H9 (cell line): ENCODE data around the gene MAP1B. TPM values are rescaled to one million over a fixed set of nuclear protein-coding genes. Genes with fewer than 3 reads are reported as not detected.

Source experiments
- DNase-seq: peaks from one replicate; pipeline ENCODE4 v3.0.0-alpha.2; 2017
- H2AFZ ChIP-seq: one replicate; pipeline ENCODE4 v1.6.1; 2013; ENCODE audit warnings: mild to moderate bottlenecking, low read length, control low read depth, moderate library complexity
- H2AK5ac ChIP-seq: 2 replicates; pipeline ENCODE4 v1.6.1; 2013; ENCODE audit warnings: low read length, control low read depth, mixed read lengths; ENCODE audit not compliant: insufficient read length
- H2BK120ac ChIP-seq: one replicate; pipeline ENCODE4 v1.6.1; 2013; ENCODE audit warnings: low read depth, mild to moderate bottlenecking, low read length, control low read depth, inconsistent platforms; ENCODE audit not compliant: poor library complexity, severe bottlenecking
- H2BK12ac ChIP-seq: 2 replicates; pipeline ENCODE4 v1.6.1; 2013; ENCODE audit warnings: low read length, control low read depth, mixed read lengths, low read depth; ENCODE audit not compliant: insufficient read length
- H2BK15ac ChIP-seq: 2 replicates; pipeline ENCODE4 v1.6.1; 2013; ENCODE audit warnings: low read depth, low read length, control low read depth
- H2BK20ac ChIP-seq: one replicate; pipeline ENCODE4 v1.6.1; 2013; ENCODE audit warnings: low read depth, mild to moderate bottlenecking, low read length, control low read depth, inconsistent platforms; ENCODE audit not compliant: poor library complexity, severe bottlenecking
- H2BK5ac ChIP-seq: 2 replicates; pipeline ENCODE4 v1.6.1; 2013; ENCODE audit warnings: low read length, control low read depth, mixed read lengths; ENCODE audit not compliant: insufficient read length
- H3K14ac ChIP-seq: 2 replicates; pipeline ENCODE4 v1.6.1; 2013; ENCODE audit warnings: low read length, control low read depth; ENCODE audit not compliant: insufficient read depth
- H3K18ac ChIP-seq: 2 replicates; pipeline ENCODE4 v1.6.1; 2013; ENCODE audit warnings: low read depth, mild to moderate bottlenecking, mixed read lengths, low read length, control low read depth; ENCODE audit not compliant: insufficient read length
- H3K23ac ChIP-seq: 2 replicates; pipeline ENCODE4 v1.6.1; 2013; ENCODE audit warnings: low read length, control low read depth, mixed read lengths, low read depth; ENCODE audit not compliant: insufficient read length
- H3K23me2 ChIP-seq: 2 replicates; pipeline ENCODE4 v1.6.1; 2013; ENCODE audit warnings: low read depth, mild to moderate bottlenecking, mixed read lengths, low read length, control low read depth; ENCODE audit not compliant: insufficient read length, poor library complexity, severe bottlenecking
- H3K27ac ChIP-seq: 2 replicates; pipeline ENCODE4 v1.5.1; 2013; ENCODE audit warnings: low read length, control low read depth, mixed read lengths, low read depth; ENCODE audit not compliant: insufficient read length
- H3K27me3 ChIP-seq: 2 replicates; pipeline ENCODE4 v1.6.1; 2013; ENCODE audit warnings: low read length, control low read depth, inconsistent platforms; ENCODE audit not compliant: insufficient read depth
- H3K4ac ChIP-seq: 2 replicates; pipeline ENCODE4 v1.6.1; 2013; ENCODE audit warnings: low read depth, mild to moderate bottlenecking, control low read depth, inconsistent platforms, low read length, moderate library complexity
- H3K4me1 ChIP-seq: 2 replicates; pipeline ENCODE4 v1.6.1; 2013; ENCODE audit warnings: low read length, control low read depth, inconsistent platforms; ENCODE audit not compliant: insufficient read depth
- H3K4me2 ChIP-seq: 2 replicates; pipeline ENCODE4 v1.6.1; 2013; ENCODE audit warnings: low read length, control low read depth, mixed read lengths; ENCODE audit not compliant: insufficient read length, insufficient read depth
- H3K56ac ChIP-seq: 2 replicates; pipeline ENCODE4 v1.6.1; 2013; ENCODE audit warnings: low read depth, mild to moderate bottlenecking, mixed read lengths, low read length, control low read depth; ENCODE audit not compliant: insufficient read length
- H3K79me1 ChIP-seq: 2 replicates; pipeline ENCODE4 v1.6.1; 2013; ENCODE audit warnings: low read depth, mild to moderate bottlenecking, moderate library complexity, low read length, control low read depth, inconsistent platforms; ENCODE audit not compliant: insufficient read depth, poor library complexity, severe bottlenecking
- H3K79me2 ChIP-seq: 2 replicates; pipeline ENCODE4 v1.6.1; 2013; ENCODE audit warnings: low read length, control low read depth, inconsistent platforms; ENCODE audit not compliant: insufficient read depth
- H3K9ac ChIP-seq: 2 replicates; pipeline ENCODE4 v1.6.1; 2013; ENCODE audit warnings: low read length, control low read depth, mixed read lengths; ENCODE audit not compliant: insufficient read length; ENCODE audit errors: extremely low read depth
- H3K9me3 ChIP-seq: one replicate; pipeline ENCODE4 v1.6.1; 2013; ENCODE audit warnings: low read depth, low read length, inconsistent platforms; ENCODE audit not compliant: control insufficient read depth
- H3T11ph ChIP-seq: one replicate; pipeline ENCODE4 v1.6.1; 2013; ENCODE audit warnings: mild to moderate bottlenecking, low read length, control low read depth, inconsistent platforms
- H4K20me1 ChIP-seq: one replicate; pipeline ENCODE4 v1.6.1; 2013; ENCODE audit not compliant: control insufficient read depth, insufficient read length, insufficient read depth
- H4K5ac ChIP-seq: 2 replicates; pipeline ENCODE4 v1.6.1; 2013; ENCODE audit warnings: low read depth, mild to moderate bottlenecking, mixed read lengths, low read length, control low read depth; ENCODE audit not compliant: insufficient read length
- H4K8ac ChIP-seq: replicated peaks from 2 replicates; pipeline ENCODE4 v1.6.1; 2013; ENCODE audit warnings: low read length, control low read depth, mixed read lengths, low read depth; ENCODE audit not compliant: insufficient read length
- H4K91ac ChIP-seq: 2 replicates; pipeline ENCODE4 v1.6.1; 2013; ENCODE audit warnings: low read depth, mild to moderate bottlenecking, moderate library complexity, mixed read lengths, low read length, control low read depth; ENCODE audit not compliant: insufficient read length
- H3K27ac Mint-ChIP-seq, 3 experiments: 2 replicates in 2 of 3; 3 replicates in 1 of 3; pipeline ENCODE4 v1.8.0; 2020 to 2021; ENCODE audit warnings: mixed read lengths in 3 of 3, mild to moderate bottlenecking in 1 of 3, moderate library complexity in 1 of 3
- H3K27me3 Mint-ChIP-seq: 2 replicates; pipeline ENCODE4 v1.8.0; 2021; ENCODE audit warnings: low read depth, mild to moderate bottlenecking, moderate library complexity, mixed read lengths
- H3K36me3 Mint-ChIP-seq, 3 experiments: 2 replicates in 2 of 3; 3 replicates in 1 of 3; pipeline ENCODE4 v1.8.0; 2020 to 2021; ENCODE audit warnings: low read depth in 3 of 3, mixed read lengths in 3 of 3; ENCODE audit not compliant: insufficient read depth in 1 of 3
- H3K4me1 Mint-ChIP-seq, 2 experiments: 2 replicates each; pipeline ENCODE4 v1.8.0; 2020; ENCODE audit warnings: mixed read lengths in 2 of 2
- H3K4me3 Mint-ChIP-seq, 2 experiments: 2 replicates in 1 of 2; 3 replicates in 1 of 2; pipeline ENCODE4 v1.8.0; 2020 to 2021; ENCODE audit warnings: mild to moderate bottlenecking in 2 of 2, mixed read lengths in 2 of 2, moderate library complexity in 1 of 2
- H3K9me3 Mint-ChIP-seq, 2 experiments: 2 replicates in 1 of 2; 3 replicates in 1 of 2; pipeline ENCODE4 v1.8.0; 2020; ENCODE audit warnings: mild to moderate bottlenecking in 2 of 2, mixed read lengths in 2 of 2, moderate library complexity in 1 of 2
- CTCF ChIP-seq: fragments of 200-600 bp; sonication (generic); conservative IDR thresholded peaks from 3 replicates; pipeline ENCODE4 v1.8.0; 2021; ENCODE audit warnings: antibody characterized with exemption, mild to moderate bottlenecking
- WGBS: extraction: QIAGEN DNeasy Blood & Tissue Kit; methylation state at CpG from one replicate; pipeline ENCODE4 v1.1.7; 2013; ENCODE audit warnings: missing lambda C conversion rate, low lambda C conversion rate, mixed read lengths; ENCODE audit not compliant: insufficient read length; ENCODE audit errors: extremely low coverage; 5-methylcytosine and 5-hydroxymethylcytosine counted together
- total RNA-seq: library from RNA; stranded (reverse); gene quantifications from 2 replicates; pipeline ENCODE4 v1.2.1, GENCODE V29; 2021

The MAP1B gene
- total RNA-seq, 1 experiment from 2014 or later, result 67.5 TPM

GRCh38 chr5:72188166-72188565, 80.9 kb downstream of the MAP1B start:
- no peak overlapping the region for H2AK5ac ChIP-seq
- no peak overlapping the region for H3K4me3 Mint-ChIP-seq
- H2BK5ac ChIP-seq, result no peak overlapping the region
- H4K20me1 ChIP-seq, result no peaks in the 10 kb centered on the region
- no peak overlapping the region for H3T11ph ChIP-seq
- no CpG with 5 or more reads among the region's 2 CpGs for WGBS
- no peak overlapping the region for H2BK120ac ChIP-seq
- H4K5ac ChIP-seq, result no peak overlapping the region
- no peak overlapping the region for H2AFZ ChIP-seq
- H3K9me3 Mint-ChIP-seq, result no peaks in the 10 kb centered on the region
- H3K23me2 ChIP-seq, result no peaks in the 10 kb centered on the region
- H3K9ac ChIP-seq, result no peak overlapping the region
- H2BK12ac ChIP-seq, result no peak overlapping the region
- no peak overlapping the region for H3K56ac ChIP-seq
- 0 out of 2 replicates have a peak, but pooled peaks cover 2% of the 10 kb centered on the region for H3K4me1 ChIP-seq
- no peak for TF ChIP-seq CTCF
- DNase-seq, result no peak
- no peak overlapping the region for H3K18ac ChIP-seq
- no peak overlapping the region for H3K4me2 ChIP-seq
- no peak overlapping the region for H3K23ac ChIP-seq
- H3K27me3 Mint-ChIP-seq, result no peaks in the 10 kb centered on the region
- H4K91ac ChIP-seq, result no peak overlapping the region
- no peaks in the 10 kb centered on the region for H3K27me3 ChIP-seq
- H3K27ac Mint-ChIP-seq, result no peak overlapping the region
- peaks cover 2% of the 10 kb centered on the region; the same call in 1 of the 2 replicates for H3K79me2 ChIP-seq
- H3K36me3 Mint-ChIP-seq, result peaks cover 31 to 61% (median 58%) of the 10 kb centered on the region in 3 experiments; a peak in 6 of 7 replicates
- no peaks in the 10 kb centered on the region for H3K79me1 ChIP-seq
- H2BK15ac ChIP-seq, result no peak overlapping the region
- no peak overlapping the region for H2BK20ac ChIP-seq
- H3K4me1 Mint-ChIP-seq, result peaks cover 9% of the 10 kb centered on the region in 2 experiments
- no peak overlapping the region for H3K14ac ChIP-seq
- no peak overlapping the region for H3K4ac ChIP-seq
- H4K8ac ChIP-seq, result no peak overlapping the region
- no peak overlapping the region for H3K27ac ChIP-seq
- H3K9me3 ChIP-seq, result no peaks in the 10 kb centered on the region
